ENCODE measurements around the gene FZD10.

Gene FZD10

GRCh38 chr12:130155416-130156073 is 6.7 kb upstream of the FZD10 start:
- no peak for DNase-seq

- DNase-seq: no peak
These were observed 5.5 kb upstream of the FZD10 start for GRCh38 chr12:130156652-130157275.

GRCh38 chr12:130157998-130158753 is 4.1 kb upstream of the FZD10 start:
- no peak for DNase-seq

DNA sequence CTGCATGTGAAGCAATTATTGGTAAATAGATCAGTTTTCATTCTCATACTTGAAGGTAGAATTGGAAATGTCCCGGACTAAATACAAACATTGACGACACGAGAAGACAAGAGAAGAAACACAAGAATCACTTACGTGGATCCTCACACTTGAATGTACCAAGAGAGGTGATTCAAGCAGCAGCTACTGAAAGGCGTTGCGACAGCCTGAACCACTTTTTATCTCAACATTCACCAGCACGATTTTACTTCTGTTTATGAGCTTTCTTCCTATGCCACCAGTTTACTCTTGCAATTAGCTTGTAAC is 3.6 kb upstream of the FZD10 start:
- no peak for DNase-seq

DNA sequence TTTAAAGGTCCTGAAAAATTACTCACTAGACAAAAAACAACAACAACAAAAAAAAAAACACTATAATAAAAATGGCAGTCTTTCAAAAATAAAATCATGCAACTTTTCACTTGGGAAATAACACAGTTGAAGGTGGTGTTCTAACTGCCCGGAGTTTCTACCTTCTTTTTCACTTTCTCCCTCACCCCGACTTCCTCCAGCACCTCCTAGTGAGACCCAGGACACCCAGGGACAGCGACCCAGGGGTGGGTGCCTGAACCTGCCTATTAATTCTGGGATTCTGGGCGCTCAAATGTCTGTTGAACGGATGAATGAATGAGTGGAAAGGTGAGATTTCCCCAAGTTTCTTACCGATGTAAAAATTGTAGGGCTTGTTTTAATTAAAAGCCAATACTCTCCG is 2.0 kb upstream of the FZD10 start:
- no peak for DNase-seq

DNA sequence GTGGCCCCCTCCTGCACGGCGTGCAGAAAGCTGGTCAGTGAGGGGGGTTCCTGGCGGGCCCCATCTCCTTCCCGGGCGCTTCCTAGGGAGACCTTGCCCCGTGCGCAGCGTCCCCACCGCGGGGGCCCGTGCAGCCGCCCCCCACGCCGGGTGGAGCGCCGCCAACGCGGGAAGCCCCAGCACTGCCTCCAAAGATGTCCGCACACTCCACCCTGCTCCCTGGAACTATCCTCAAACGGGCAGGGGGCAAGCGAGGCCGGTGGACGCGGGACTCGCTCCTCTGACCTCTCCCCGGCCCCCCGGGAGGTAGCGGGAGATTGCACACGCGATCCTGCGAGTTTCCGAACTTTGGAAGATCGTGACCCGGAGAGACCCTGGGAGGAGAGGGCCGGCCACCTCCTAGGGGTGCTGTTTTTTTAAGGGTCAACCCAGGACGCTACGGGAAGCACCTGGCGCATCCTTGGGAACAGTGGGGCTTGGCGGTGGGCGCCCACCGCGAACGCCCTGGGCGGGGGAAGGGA is 1.5 kb upstream of the FZD10 start:
- DNase-seq: no peak

DNA sequence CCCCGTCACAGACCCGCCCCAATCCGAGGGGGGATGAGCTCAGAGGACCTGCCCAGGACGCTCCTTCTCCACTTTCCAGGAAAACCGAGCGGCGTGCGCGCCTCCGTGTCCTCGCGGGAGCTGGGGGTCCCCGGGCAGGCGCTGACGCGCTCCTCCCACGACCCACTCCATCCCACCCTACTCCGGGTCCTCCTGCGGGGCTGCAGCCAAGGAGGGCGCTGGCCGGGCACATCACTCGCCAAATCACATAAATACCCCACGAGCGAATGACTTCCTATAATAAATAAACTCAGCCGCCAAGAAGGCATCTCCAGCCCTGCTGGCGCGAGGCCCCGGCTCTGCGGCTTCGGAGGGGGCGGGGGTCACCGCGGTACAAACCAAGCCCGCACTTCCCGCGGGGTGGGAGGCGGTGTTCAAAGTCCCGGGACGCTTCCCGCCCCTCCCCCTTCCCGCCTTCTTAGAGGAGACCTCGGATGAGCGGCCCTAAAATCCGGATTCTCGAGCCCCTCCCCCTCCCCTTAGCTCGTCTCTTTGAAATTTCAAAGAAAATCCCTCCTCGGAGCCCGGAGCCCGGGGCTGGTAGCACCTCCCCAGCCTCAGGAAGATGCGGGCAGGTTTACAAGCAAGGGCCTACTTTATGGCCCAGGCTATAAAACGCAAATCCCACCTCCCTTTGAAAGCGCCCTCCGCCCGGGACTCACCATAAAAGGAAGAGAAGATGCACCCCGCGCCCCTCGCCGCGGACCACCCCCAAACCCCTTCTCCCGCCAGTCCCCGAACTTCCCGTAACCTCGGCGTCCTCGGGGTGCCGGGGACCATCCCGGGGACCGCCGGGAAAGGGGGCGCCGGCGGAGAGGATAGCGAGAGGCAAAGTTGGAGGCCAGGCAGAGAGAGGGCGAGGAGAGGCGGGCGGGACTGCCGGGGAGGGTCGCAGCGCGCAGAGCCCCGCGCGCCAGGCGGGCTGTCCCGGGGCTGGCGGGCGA is 712 bp upstream of the FZD10 start:
- DNase-seq: no peak

DNA sequence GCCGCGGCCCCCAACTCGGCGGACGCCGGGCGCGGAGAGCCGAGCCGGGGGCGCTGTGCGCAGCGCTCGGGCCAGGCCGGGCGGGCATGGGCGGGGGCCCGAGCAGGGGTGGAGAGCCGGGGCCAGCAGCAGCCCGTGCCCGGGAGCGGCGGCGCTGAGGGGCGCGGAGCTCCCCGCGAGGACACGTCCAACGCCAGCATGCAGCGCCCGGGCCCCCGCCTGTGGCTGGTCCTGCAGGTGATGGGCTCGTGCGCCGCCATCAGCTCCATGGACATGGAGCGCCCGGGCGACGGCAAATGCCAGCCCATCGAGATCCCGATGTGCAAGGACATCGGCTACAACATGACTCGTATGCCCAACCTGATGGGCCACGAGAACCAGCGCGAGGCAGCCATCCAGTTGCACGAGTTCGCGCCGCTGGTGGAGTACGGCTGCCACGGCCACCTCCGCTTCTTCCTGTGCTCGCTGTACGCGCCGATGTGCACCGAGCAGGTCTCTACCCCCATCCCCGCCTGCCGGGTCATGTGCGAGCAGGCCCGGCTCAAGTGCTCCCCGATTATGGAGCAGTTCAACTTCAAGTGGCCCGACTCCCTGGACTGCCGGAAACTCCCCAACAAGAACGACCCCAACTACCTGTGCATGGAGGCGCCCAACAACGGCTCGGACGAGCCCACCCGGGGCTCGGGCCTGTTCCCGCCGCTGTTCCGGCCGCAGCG is 639 bp downstream of the FZD10 start:
- no peak for DNase-seq

- no peak for DNase-seq
These were observed 1.4 kb downstream of the FZD10 start for GRCh38 chr12:130163461-130164215.

- no peak for DNase-seq
These were observed 1.9 kb downstream of the FZD10 start for GRCh38 chr12:130164216-130164542.

DNA sequence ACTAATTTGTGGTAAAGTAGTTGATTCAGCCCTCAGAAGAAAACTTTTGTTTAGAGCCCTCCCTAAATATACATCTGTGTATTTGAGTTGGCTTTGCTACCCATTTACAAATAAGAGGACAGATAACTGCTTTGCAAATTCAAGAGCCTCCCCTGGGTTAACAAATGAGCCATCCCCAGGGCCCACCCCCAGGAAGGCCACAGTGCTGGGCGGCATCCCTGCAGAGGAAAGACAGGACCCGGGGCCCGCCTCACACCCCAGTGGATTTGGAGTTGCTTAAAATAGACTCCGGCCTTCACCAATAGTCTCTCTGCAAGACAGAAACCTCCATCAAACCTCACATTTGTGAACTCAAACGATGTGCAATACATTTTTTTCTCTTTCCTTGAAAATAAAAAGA is 2.7 kb downstream of the FZD10 start:
- DNase-seq: no peak

GRCh38 chr12:130166306-130166705 is 4.0 kb downstream of the FZD10 start:
- no peak for DNase-seq

GRCh38 chr12:130167537-130167936 is 5.3 kb downstream of the FZD10 start:
- no peak for DNase-seq

DNA sequence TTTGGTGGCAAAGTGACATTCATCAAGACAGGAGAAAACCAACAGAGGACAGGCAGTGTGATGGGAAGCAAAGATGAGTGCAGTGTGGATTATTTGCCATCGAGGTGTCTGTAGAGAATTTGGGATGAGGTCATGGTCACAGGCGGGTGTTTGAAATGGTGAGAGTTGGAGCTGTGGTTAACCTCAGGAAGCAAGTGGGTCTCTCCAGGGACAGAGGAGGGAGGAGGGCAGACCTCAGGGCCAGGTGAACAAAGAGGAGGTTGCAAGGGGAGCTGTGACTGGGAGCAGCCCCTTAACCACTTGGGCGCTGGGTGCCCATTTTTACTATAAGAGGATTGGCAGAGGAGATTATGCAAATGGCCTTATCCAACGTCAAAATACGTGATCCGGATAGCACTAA is 7.0 kb downstream of the FZD10 start:
- no peak for DNase-seq

GRCh38 chr12:130169924-130170323 is 7.7 kb downstream of the FZD10 start:
- no peak for DNase-seq

DNA sequence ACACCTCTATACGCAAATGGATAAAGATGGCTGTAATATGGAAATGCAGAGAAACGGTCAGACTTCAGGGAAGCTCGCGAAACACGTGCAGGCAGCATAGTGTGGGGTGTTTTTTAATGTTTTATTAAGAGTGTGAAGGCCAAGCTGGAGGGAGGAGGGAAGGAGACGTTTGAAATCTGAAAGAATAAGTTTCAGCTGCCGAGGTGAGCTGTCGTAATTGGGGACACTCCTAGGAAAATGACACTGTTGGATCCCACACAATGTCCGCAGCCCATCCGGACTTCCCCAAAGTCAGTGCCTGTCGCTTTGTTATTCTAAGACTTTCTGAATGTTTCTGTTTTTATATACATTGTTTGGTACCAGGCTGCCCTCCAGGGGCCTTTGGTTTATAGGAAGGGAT is 8.3 kb downstream of the FZD10 start:
- DNase-seq: no peak

DNA sequence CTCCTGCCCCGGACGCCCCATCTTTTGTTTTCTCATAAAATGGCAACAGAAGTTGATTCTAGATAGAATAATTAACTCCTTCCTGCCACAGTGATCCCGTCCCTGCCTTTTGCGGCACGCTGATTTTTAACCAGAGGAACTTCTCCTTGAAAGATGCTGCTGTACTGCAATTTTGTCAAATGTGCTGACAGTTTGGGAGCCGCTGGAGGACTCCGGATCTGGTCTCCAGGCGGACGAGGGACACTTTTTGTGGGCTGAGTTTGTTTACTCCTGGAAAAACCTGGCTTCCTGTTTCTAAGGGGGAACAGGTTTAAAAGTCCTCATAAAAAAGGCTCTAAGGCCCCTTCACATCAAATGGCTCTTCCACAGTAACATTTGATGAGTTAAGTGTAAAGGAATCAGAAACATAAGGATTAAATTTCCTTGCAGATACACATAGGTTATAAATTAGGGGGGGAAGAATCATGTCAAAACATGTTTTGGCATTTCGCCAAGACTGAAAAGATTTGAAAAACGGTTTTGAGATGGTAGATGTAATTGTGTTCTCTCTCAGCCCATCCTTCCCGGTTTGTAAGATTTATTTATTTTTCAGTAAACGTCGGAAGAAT is 15.5 kb downstream of the FZD10 start:
- DNase-seq: no peak

DNA sequence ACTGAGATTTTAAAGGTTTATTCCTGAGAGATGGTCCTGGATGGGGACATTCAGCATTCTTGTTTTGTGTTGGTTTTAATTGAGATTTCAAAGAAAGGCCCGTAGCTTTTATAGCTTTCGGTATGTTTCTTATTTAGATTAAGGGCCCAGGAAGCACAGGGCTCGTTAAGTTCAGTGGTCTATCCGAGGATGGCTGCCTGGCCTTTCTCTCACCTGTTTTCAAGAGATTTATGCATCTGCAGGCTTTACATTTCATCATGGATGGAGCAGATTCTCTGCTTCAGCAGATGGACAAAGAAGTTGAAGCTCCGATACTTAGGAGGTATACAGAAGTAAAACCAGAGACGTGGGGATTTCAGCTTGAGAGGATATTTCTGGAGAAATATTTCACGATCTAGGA is 16.0 kb downstream of the FZD10 start:
- no peak for DNase-seq

DNA sequence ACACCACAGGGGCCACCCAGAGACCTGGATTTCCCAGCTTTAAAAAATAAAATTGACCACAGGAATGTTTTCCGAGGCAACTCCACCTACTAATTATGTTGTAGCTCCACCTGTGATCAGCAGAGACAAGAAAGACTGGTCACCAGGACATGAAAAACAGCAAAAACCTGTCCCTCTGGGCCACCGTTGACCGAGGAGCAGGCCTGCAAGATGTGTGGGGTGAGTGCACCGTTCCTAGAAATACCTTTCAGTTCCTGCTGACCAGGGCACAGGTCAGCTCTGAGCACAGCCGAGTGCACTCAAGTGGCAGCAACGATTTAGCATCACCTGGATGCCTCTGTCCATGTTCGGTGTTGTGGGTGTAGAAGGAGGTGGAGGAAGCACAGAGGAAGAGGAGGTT is 16.9 kb downstream of the FZD10 start:
- DNase-seq: no peak

GRCh38 chr12:130179621-130180020 is 17.4 kb downstream of the FZD10 start:
- no peak for DNase-seq

DNA sequence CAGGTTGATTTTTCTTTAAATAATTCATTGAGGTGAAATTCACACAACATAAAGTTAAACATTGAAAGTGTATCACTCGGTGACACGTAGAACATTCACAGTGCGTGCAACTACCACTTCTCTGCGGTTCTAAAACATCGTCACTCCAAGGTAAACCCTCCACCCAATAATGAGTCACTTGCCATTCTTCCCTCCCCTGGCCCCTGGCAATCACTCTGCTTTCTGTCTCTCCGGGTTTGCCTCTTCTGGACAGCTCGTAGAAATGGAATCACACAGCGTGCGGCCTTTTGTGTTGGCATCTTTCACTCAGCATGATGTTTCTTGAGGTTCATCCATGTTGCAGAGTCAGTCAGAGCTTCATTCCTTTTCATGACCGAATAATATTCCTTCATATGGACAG is 18.9 kb downstream of the FZD10 start:
- no peak for DNase-seq
